OCI-M2 (cell line): ENCODE measurements around the gene BRSK2.
"Not testable (repeated sequence)": the region's sequence is repeated elsewhere in the genome, so short reads cannot be mapped to it uniquely, and the experiment has no call there.

ENCODE experiments used
- DNase-seq: peaks from one replicate; lab custom pipeline; 2025; ENCODE audit not compliant: unreplicated experiment; lab: John Stamatoyannopoulos, UW

The BRSK2 gene

DNA sequence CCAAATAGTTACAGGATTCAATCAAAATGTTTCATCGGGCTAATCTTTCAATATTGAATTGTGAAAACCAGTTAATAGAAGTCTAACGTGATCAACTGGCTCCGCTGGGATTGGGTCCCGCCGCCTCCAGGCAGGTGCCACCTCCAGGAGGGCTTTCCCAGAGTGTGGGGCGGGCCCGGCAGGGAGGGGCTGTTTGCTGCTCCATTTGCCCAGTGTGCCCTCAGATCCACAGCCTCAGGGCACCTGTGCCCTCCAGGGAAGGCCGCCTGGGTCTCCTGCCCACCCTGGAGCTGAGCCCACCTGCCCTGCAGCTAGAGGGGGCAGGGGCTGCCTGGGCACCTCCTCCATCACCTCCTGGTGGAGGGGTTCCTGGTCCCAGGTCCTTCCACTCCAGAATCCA is 17.9 kb downstream of the BRSK2 start:
- DNase-seq, result no peak

DNA sequence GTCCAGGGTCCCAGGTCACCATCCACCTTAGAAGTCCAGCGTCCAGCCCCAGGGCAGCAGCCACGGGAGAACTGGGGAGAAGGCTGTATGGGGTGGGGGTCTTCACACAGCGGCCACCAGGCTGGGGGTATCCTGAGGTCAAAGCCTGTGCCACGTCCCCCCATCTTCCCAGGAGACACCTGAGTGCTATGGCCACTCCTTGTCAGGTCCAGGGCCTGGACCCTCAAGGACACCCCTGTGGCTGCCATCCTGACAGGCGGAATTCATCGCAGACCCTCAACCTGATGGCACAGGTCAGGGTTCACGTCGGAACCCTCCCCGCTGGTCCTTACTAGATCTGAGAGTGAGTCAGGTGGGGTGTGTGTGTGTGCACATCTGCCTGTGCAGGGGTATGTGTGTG is 18.6 kb downstream of the BRSK2 start:
- DNase-seq, result no peak

DNA sequence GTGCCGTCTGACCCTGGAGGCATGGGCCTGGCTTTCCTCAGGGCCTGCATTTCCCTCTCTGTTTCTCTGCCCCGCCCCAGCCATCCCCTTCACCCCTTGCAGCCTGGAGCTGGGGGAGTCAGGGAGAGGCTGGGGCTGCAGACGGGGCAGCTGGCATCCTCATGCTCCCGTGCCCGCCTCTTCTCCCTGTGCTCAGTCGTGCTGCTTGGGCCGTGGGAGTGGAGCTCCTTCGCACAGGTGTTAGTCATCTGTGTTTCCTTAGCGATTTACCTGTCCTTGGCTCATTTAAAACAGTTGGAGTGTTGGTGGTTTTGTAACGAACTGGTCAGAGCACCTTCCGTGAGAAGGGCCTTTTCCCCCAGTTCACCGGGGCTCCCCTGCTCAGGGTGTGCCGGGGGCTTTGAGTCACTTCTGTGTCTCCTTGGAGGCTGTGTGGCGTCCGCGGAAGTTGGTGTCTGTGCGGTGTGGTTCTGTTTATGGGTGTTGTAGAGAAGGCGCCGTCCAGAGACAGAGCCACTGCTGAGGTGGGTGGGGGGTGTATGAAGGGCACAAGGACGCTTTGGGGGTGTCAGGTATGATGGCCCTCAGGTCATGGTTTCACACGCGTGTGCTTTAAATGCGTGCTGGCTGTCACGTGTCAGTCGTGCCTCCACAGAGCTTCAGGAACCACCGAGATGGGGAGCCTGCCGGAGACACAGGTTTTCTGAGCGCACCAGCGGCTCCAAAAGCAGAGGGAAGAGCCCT is 19.5 kb downstream of the BRSK2 start:
- DNase-seq, result no peak

DNA sequence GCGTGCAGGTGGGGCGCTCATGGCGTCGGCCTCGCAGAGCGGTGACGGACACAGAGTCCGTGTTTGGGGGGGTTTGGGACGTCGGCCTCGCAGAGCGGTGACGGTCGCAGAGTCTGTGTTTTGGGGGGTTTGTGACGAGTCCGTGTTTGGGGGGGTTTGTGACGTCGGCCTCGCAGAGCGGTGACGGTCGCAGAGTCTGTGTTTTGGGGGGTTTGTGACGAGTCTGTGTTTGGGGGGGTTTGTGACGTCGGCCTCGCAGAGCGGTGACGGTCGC is 20.1 kb downstream of the BRSK2 start:
- DNase-seq, result not testable (repeated sequence)

DNA sequence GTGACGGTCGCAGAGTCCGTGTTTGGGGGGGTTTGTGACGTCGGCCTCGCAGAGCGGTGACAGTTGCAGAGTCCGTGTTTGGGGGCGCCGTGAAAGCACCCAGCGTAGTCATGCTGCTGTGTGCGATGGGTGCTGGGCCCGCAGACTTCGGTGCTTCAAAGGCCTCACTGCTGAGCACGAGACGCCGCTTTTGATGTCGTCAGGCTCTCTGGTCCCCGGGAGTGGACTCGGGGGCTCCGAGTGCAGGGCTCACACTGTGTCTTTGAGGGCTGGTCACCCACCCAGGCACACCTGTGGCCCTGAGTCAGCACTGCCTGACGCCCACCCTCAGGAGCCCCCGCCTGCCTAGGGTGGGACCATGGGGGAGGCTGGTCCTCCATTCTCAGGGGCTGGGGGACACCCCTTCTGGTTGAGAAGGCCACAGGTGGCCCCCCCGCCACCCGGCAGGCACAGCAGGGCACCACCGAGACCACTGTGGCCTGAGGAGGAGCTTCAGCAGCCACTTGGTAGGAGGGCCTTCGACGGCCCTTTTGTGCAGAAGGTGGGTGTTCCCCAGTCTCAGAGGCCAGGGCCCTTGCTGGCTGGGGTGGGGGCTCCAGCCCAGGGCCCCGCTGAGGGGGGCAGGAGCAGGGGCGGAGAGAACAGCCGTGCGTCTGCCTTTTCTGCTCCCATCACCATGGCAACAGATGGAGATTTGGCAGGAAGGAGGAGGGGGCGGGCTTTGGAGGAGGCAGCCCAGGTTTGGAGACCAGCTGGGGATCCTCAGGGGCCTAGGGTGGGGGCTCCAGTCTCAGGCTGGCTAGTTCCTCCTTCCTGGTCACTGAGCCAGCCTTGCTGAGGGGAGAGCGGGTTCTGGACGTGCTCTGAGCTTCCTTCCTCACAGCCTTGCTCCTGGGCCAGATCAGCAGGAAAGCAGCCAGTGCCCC is 20.9 kb downstream of the BRSK2 start:
- no peak for DNase-seq

DNA sequence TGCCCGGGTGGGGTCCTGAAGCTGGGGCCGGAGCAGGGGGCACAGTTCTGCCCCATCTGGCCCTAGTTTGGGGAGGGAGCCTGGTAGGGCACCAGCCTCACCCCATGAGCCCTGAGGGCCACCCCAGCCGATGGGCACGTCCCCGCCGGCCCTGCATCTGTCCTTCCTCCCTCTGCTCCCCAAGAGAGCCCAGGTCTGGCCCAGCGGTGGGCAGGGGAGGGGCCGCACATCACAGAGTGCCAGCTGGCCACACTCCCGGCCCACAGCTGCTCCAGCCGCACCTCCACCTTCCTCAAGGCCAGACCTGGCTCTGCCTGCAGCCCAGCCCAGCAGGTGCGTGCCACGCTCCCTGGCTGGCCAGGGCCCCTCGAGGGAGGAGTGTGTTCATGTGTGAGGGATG is 21.6 kb downstream of the BRSK2 start:
- no peak for DNase-seq

DNA sequence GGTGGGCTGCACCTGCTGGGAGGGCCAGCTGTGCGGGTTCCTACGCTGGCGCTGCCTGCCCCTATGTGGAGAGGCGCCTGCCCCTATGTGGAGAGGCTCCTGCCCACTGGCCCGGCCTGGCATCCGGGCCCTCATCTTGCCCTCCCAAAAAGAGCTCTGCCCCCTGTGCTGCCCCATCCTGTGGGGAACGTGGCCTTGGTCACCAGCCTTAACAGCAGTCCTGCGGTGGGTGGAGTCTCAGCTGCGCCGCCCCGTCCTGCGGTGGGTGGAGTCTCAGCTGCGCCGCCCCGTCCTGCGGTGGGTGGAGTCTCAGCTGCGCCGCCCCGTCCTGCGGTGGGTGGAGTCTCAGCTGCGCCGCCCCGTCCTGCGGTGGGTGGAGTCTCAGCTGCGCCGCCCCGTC is 22.0 kb downstream of the BRSK2 start:
- DNase-seq, result not testable (repeated sequence)

DNA sequence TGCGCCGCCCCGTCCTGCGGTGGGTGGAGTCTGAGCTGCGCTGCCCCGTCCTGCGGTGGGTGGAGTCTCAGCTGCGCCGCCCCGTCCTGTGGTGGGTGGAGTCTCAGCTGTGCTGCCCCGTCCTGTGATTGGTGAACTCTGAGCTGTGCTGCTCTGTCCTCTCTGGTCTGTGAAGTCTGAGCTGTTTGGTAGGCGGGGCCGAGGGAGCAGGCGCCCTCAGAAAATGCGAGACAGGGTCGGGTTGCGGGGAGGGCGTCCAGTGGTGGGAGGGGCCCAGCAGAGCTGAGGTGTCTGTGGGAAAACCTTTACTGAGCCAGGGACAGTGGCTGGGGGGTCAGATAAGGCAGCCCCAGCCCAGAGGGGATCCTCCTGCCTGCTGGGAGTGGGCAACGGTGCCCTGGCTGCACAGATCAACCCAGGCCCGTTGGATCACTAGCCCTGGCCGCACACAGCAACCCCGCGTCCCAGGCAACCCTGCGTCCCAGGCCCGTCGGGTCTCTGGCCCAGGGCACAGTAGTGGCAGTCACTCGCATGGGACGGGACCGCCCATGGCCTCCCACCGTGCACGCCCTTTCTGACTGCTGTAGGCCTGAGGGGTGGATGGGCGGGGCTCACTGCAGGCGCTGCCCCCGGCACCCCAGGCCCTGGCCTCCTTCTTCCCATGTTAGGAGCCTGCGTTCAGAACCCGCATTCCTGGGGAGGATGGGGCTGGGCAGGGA is 22.8 kb downstream of the BRSK2 start:
- DNase-seq, result no peak

DNA sequence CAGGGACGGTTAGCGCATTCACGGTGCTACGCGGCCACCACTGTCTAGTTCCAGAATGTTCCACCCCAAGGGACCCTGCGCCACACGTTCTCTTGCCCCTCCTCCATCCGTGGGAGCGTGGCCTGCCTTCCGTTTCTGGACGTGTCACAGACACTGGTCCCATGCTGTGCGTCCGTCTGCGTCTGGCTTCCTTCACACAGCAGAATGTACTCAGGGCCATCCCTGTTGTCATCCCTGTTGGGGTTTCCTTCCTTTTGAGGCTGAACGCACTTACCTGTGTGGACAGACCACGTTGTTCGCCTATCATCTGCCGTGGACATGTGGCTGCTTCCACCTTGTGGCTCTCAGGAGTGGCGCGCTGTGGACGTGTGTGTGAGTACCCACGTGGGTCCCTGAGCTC is 24.9 kb downstream of the BRSK2 start:
- DNase-seq, result no peak

DNA sequence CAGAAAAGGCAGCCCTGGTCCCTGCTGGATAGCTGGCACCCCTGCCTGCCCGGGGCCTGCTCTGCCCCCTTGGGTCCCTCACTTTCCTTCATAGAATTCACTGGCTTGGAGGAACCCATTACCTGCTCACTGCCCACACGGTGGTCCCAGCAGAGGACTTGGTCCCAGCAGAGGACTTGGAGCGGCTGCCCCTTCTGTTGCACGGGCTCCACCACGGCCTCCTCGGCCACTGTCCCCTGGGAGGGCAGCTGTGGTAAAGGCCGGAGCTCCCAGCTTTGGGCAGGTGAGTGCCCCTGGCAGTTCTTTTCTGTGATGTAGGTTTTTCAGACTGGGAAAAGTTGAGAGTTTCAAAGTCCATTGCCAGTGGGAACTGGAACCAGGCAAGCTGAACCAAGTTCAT is 25.9 kb downstream of the BRSK2 start:
- DNase-seq, result no peak

DNA sequence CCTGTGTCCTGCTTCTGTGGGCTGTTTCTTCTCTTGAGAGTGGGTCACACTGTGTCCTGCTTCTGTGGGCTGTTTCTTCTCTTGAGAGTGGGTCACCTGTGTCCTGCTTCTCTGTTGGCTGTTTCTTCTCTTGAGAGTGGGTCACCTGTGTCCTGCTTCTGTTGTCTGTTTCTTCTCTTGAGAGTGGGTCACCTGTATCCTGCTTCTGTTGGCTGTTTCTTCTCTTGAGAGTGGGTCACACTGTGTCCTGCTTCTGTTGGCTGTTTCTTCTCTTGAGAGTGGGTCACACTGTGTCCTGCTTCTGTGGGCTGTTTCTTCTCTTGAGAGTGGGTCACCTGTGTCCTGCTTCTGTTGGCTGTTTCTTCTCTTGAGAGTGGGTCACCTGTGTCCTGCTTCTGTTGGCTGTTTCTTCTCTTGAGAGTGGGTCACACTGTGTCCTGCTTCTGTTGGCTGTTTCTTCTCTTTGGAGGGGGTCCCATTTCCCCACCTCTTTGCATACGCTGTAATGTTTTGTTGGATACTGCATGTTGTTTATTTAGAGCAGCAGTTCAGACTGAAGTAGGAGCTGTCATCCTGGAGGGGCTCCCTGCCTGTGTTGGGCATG is 28.6 kb downstream of the BRSK2 start:
- DNase-seq, result not testable (repeated sequence)

DNA sequence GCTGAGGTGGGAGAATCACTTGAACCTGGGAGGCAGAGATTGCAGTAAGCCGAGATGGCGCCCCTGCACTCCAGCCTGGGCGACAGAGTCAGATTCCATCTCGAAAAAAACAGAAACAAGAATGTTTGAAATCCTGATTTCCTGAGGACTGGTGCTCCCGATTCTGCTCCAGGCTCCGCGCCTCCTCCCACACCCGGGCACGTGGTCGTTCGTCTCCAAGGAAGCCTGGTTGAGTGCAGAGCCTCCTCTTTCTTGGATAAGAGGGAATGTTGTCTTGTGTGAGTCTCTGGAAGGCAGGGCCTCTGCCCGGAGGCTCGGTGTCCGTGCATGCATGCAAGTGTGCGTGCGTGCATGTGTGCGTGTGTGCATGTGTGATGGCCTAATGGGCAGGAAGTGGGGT is 30.1 kb downstream of the BRSK2 start:
- no peak for DNase-seq

DNA sequence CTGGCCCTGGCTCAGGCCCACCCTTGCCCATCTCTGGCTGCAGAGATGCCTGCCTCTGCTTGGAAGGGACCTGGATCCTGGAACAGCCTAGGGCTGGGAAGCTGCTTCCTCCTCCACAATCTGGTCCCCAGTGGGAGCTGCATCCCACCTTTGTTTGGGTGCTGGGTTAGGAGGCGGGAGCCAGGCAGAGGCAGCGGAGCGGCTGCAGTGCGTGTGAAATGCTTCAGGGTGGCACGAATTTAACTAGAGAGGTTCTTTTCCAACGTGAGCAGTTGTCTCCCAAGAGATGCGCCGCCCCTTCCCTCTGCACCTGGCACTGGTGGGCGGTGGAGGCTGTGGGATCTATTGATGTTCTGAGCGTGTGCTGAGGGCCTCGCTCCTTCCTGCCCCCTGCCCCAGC is 31.6 kb downstream of the BRSK2 start:
- DNase-seq, result no peak

DNA sequence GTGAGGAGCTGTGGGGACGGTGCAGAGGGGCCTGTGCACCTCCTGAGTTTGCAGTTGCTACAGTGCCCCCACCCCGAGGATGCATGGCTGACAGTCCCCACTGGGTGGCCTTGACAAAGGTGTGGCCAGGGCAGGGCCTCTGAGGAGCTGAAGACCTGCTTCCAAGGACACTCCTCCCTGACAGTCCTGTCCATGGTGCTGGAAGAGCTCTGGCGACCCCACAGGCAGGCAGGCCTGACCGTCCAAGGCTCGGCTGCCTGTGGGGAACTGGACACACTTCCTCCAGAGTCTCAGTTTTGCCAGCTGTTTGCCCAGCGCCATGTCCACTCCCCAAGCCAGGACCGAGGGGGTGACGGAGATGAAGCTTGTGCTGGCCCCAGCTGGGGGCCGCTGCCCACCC is 32.7 kb downstream of the BRSK2 start:
- no peak for DNase-seq

DNA sequence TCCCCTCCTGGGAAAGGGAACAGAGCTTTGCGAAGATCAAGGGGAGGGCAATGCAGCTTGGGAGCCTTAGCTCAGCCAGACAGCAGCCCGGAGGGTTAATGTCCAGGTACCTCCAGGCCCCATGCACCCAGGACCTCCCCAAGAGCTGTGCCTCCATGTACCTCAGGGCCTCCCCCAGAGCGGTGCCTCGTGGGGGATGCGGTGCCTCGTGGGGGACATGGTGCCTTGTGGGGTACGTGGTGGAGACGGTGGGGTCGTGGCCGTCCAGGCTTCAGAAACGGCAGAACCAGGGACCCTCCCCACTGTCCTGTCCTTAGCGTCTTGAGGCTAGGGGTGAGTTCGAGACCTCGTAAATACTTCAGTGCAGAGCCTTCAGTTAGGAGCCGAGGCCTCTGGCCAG is 33.2 kb downstream of the BRSK2 start:
- DNase-seq, result no peak

DNA sequence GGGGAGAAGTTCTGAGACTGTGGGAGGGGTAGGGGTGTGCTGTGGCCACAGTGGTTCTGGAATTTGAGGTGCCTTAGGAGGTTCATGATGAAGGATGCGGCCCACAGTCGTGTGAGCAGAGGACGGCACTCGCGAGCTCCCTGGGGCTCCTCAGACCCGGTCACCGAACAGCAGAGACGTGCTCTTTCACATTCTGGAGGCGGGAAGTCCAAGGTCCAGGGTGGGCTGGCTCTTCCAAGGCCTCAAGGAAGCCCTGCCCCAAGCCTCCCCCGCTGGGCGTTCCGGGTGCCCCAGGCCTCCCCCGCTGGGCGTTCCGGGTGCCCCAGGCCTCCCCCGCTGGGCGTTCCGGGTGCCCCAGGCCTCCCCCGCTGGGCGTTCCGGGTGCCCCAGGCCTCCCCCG is 33.7 kb downstream of the BRSK2 start:
- not testable (repeated sequence) for DNase-seq

DNA sequence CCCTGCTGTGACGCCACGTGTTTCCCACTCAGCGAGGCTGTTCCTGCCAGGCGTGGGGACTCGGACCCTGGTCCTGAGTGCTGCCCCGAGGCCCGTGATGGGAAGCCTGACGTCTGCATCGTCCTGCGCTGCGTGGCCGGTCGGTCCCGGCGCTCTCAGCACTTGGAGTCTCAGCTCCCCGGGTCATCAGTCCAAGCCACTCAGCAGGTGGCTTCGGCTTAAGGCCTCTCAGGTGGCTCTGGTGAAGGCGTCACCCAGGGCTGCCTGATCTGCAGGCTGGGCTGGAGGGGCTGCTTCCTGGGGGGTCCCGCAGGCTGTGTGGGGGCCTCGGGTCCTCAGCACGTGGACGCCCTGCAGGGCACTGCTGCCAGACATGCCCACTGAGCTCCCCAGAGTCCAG is 35.3 kb downstream of the BRSK2 start:
- no peak for DNase-seq

DNA sequence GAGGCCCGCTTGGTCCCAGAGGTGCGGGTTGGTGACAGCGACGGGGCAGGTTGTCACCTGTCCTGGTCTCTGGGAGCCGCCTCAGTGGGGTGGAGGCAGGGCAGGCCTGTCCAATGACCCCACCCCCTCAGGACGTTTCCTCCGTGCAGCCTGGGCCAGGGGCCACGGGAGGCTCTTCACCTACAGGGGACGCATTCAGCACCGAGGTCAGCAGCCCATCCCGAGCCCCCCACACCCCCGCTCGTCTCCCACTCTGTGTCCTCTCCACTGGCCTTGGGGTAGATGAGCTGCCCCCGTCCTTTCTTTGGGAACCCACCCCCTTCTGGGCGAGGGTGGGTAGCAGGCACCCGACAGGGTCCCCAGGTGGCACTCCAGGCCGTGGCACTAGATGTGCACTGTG is 35.7 kb downstream of the BRSK2 start:
- DNase-seq, result no peak

DNA sequence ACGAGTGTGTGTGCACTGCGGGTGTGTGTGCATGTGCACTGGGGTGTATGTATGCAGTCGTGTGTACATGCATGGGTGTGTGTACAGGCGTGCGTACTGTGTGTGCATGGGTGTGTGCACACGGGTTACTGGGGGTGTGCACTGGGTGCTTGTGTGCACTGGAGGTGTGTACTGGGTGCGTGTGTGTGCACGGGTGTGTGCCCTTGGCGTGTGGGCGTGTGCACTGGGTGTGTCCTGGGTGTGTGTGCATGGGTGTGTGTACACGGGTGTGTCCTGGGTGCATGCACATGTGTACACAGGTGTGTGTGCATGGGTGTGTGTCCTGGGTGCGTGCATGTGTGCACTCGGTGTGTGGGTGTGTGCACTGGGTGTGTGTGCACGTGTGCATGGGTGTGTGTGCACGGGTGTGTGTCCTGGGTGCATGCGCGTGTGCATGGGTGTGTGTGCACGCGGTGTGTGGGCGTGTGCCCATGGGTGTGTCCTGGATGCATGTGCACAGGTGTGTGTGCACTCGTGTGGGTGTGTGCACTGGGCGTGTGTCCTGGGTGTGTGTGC is 39.1 kb downstream of the BRSK2 start:
- DNase-seq, result no peak

DNA sequence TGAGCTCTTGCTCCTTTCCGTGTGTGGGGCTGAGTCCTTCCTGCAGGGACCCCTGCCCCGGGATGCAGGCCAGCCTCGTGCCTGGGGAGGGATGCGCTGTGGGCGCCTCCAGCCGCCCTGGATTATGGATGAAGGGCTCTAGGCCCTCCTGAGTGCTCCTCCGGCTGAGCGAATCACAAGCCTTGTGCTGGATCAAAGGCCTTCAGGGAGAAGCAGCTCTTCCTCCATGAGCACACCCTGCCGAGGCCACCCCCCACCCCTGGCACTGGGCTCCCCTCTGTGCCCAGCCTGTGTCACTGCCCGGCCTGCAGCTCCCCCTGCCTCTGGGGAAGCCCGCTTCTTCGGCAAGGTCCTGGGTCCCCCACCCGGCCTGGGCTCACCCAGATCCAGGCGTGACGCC is 43.8 kb downstream of the BRSK2 start:
- no peak for DNase-seq

DNA sequence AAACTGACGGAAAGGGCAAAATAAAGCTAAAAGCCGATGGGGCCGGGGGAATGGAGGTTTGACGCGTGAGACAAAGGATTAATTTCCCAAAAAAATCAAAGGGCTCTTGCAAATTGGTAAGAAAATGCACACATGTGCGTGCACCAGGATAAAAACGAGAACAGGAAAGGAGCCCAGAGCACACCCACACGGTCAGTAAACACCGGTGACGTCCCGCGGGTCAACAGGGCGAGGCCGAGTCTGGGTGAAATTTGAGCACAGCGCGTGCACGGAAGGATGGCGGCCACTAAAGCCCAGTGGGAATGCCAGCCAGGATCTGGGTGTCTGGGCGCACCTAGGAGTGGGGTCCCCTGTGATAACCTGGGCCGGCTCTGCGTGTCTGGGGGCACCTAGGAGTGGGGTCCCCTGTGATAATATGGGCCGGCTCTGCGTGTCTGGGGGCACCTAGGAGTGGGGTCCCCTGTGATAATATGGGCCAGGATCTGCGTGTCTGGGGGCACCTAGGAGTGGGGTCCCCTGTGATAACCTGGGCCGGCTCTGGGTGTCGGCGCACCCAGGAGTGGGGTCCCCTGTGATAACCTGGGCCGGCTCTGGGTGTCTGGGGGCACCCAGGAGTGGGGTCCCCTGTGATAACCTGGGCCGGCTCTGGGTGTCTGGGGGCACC is 44.4 kb downstream of the BRSK2 start:
- no peak for DNase-seq
